NCI-H446 (cell line): ENCODE measurements around the gene MAMDC4.

Experiments
- DNase-seq, 2 experiments: peaks; one replicate each; lab custom pipeline; 2025; lab: John Stamatoyannopoulos, UW

MAMDC4 gene

DNA sequence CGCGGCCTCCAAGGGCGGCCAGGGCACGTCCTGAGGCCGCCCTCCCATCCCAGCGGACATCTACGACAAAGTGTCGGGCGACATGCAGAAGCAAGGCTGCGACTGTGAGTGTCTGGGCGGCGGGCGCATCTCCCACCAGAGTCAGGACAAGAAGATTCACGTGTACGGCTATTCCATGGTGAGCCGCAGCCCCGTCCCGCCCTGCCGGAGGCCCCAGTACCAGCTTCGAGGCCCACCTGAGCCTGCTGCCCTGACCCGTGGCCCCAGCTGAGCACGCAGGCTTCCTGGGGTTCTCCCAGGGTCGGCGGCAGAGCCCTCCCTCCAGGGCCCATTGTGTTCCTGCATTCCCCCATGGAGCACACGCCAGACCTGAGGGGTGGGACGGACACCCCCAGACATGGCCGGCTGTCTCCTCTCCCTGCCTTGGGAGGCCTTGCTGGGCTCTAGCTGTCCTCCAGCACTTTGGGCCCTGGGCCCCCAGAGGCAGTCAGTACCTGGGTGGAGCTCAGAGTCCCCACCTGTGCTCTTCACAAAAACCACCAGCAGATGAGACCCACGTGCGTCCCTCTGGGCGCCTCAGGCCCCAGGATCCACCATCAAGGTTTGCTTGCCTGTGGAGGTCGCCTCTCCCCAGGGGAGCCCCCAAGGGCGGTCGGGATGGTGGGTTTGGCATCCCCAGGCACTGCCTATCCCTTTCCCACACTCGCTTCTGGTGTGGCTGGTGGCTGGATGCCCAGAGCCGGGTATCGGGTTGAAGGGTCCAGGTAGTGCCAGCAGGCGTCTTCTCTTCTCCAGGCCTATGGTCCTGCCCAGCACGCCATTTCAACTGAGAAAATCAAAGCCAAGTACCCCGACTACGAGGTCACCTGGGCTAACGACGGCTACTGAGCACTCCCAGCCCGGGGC, 1.9 kb upstream of the MAMDC4 start:
- no peak for DNase-seq

DNA sequence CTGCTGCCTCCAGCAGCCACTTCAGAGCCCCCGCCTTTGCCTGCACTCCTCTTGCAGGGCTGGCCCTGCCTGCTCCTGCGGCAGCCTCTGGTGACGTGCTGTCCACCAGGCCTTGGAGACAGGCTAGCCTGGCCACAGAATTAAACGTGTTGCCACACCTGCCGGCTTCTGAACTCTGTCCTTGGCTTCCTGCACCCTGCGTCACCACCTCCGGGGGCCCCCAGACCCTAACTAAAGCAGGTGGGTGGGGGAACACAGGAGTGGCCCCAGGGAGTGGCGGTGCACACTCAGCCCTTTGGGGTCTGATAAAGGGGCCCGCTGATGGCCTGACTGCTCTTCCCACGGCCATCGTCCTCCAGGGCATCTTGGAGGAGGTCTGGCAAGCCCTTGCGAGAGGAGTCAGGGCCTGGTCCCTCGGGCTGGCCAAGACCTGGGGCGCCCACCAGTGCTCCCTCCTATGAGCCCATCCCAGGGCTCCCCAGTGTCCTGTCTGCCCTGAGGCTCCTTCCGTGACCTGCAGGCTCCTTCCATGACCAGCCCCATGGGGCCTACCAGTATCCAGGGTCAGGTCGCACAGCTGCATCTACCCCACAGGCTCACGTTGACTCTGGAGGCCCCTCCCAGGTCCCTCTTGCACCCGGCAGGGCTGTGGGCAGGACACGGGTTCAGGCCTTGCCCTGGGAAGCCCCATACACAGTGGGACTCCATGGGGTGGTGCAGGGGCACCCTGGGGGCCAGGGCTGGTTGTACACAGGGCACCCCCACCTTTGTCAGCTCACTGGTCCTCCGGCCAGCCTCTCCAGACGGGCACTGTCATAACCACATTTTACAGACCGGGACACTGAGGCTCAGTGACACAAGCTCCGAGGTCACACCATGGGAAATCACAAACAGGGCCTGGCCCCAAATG, 1.0 kb upstream of the MAMDC4 start:
- no peak for DNase-seq

DNA sequence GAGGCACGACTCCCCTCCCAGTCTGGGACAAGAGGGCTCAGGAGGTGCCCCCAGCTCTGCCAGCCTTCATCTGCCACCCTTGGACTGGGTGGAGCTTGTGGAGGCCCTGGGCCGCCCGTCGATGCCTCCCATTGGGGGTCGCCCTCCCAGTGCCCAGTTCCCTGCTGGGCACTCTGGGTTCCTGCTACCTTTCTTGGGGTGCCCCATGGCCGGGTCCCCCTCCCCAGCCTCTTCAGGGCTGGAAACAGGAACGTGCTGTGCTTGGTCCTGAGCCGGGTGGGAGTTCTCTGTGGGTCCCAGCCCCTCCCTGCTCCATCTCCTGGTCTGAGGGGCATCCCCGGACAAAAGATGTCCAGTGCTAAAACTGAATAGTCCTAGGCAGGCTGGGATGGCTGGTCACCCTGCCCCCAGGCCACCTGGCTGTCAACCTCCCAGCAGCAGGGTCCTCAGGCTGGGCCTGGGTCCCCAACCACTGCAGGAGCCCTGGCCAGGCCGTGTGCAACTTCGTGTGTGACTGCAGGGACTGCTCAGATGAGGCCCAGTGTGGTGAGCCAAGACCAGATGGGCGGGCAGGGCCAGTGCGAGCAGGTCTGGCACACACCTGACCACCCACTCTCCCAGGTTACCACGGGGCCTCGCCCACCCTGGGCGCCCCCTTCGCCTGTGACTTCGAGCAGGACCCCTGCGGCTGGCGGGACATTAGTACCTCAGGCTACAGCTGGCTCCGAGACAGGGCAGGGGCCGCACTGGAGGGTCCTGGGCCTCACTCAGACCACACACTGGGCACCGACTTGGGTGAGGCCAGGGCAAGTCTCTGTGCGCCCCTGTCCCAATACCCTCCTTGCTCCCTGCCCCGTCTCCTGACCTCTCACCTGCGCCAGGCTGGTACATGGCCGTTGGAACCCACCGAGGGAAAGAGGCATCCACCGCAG, 784 bp downstream of the MAMDC4 start:
- DNase-seq = no peak

DNA sequence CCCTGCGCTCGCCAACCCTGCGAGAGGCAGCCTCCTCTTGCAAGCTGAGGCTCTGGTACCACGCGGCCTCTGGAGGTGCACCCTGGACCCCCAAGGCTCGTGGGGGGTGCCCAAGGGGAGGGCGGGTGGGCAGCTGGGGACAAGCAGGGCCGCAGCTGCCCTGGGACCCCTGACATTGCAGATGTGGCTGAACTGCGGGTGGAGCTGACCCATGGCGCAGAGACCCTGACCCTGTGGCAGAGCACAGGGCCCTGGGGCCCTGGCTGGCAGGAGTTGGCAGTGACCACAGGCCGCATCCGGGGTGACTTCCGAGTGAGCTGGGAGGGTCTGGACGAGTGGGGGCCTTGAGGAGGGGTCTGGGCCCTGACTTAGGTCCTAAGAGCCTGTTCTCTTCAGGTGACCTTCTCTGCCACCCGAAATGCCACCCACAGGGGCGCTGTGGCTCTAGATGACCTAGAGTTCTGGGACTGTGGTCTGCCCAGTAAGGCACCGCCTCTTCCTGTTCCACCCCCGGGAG, 1.5 kb downstream of the MAMDC4 start:
- DNase-seq = no peak

DNA sequence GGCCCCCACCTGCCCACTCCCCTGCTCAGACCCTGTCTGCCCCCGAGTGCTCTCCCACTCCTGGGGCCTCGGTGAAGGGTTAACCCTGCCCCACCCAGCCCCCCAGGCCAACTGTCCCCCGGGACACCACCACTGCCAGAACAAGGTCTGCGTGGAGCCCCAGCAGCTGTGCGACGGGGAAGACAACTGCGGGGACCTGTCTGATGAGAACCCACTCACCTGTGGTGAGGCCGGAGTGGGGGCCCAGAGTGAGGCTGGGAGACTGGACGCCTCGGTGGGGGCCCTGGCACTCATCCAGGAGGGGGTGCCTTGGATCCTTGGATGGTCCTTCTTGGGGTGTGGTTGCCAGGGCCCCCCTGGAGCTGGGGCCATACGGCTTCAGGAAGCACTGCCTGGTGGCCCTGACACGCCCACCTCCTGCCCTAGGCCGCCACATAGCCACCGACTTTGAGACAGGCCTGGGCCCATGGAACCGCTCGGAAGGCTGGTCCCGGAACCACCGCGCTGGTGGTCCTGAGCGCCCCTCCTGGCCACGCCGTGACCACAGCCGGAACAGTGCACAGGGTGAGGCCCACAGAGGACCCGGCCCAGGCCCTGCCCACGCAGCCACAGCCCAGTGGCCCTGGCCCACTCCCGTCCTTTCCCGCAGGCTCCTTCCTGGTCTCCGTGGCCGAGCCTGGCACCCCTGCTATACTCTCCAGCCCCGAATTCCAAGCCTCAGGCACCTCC, 2.1 kb downstream of the MAMDC4 start:
- DNase-seq = no peak

DNA sequence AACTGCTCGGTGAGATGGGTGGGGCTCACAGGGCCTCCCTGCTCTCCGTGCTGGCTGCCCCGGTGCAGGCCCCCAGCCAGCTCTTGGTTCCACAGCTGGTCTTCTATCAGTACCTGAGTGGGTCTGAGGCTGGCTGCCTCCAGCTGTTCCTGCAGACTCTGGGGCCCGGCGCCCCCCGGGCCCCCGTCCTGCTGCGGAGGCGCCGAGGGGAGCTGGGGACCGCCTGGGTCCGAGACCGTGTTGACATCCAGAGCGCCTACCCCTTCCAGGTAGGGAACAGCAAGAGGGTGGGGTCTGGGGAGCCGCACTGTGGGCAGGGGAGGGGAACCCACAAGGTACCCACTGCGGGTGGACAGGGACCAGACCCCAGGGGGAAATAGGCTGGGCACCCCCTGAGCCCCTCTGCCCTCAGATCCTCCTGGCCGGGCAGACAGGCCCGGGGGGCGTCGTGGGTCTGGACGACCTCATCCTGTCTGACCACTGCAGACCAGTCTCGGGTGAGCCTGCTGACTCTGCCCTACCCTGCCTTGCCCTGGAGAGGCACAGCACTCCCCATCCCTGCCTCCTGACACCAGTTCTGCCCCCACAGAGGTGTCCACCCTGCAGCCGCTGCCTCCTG, 2.8 kb downstream of the MAMDC4 start:
- DNase-seq = no peak

DNA sequence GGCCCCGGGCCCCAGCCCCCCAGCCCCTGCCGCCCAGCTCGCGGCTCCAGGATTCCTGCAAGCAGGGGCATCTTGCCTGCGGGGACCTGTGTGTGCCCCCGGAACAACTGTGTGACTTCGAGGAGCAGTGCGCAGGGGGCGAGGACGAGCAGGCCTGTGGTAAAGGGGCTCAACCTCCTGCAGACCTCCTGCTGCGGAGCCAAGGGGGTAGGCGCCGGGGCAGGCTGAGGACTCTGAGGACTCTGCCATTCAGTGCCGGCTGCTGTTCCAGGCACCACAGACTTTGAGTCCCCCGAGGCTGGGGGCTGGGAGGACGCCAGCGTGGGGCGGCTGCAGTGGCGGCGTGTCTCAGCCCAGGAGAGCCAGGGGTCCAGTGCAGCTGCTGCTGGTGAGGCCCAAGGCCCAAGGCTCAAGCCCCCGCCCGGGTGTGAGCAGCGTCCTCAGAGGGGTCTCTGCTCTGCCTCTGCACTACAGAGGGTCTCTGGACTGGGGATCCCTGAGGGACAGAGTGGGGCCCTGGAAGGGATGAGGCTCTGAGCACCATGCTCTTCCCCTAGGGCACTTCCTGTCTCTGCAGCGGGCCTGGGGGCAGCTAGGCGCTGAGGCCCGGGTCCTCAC, 3.4 kb downstream of the MAMDC4 start:
- no peak for DNase-seq

DNA sequence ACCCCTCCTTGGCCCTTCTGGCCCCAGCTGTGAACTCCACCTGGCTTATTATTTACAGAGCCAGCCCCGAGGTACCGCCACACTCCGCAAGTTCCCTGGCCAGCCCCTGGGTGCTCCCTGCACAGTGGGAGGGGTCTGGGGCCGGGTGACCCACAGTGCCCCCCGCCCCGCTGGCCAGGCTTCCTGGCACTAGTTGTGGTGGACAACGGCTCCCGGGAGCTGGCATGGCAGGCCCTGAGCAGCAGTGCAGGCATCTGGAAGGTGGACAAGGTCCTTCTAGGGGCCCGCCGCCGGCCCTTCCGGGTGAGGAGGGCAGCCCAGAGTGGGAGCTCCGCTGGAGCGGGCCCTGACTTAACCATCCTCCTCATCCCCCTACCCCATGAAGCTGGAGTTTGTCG, 3.9 kb downstream of the MAMDC4 start:
- DNase-seq = no peak

DNA sequence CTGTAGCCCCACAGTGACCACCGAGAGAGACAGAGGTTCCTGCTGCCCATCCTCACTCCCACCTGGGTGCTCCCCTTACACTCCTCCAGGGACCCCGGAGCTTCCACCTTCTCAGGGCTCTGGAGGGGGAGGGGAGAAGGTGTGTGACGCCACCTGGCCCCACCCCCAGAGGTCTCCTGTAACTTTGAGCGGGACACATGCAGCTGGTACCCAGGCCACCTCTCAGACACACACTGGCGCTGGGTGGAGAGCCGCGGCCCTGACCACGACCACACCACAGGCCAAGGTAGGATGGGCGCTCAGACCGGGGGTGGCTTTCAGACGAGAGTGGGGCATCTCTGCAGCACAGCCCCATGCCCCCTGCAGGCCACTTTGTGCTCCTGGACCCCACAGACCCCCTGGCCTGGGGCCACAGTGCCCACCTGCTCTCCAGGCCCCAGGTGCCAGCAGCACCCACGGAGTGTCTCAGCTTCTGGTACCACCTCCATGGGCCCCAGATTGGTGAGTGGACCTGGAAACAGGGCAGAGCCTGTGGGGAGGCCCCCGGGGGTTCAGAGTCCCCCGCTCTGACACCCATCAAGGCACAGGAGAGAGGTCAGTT, 4.5 kb downstream of the MAMDC4 start:
- no peak for DNase-seq

DNA sequence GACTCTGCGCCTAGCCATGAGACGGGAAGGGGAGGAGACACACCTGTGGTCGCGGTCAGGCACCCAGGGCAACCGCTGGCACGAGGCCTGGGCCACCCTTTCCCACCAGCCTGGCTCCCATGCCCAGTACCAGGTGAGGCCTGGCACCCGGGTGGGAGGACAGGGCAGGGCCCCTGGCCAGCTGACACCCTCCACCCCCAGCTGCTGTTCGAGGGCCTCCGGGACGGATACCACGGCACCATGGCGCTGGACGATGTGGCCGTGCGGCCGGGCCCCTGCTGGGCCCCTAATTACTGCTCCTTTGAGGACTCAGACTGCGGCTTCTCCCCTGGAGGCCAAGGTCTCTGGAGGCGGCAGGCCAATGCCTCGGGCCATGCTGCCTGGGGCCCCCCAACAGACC, 5.0 kb downstream of the MAMDC4 start:
- DNase-seq = no peak

DNA sequence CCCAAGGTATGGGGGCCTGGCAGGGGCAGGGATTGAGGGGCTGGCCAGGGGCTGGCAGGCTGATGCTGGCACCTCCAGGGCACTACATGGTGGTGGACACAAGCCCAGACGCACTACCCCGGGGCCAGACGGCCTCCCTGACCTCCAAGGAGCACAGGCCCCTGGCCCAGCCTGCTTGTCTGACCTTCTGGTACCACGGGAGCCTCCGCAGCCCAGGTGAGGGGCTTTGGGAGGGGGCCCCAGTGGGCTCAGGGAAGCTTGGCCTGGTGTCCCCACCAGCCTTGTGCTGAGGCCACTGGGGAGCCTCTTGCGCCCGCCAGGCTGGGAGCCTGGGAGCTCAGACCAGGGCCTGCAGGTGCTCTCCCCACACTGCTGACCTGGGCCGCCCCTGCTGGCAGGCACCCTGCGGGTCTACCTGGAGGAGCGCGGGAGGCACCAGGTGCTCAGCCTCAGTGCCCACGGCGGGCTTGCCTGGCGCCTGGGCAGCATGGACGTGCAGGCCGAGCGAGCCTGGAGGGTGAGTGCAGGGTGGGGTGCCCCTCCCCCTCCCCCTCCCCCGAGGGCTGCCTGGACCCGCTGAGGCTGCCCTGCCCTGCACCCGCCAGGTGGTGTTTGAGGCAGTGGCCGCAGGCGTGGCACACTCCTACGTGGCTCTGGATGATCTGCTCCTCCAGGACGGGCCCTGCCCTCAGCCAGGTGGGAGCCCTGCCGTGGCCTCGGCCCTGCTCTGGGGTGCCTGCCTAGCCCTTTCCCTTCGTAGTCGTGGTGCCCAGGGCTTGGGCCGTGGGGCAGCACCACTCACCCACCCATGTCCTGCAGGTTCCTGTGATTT, 5.7 kb downstream of the MAMDC4 start:
- no peak for DNase-seq

DNA sequence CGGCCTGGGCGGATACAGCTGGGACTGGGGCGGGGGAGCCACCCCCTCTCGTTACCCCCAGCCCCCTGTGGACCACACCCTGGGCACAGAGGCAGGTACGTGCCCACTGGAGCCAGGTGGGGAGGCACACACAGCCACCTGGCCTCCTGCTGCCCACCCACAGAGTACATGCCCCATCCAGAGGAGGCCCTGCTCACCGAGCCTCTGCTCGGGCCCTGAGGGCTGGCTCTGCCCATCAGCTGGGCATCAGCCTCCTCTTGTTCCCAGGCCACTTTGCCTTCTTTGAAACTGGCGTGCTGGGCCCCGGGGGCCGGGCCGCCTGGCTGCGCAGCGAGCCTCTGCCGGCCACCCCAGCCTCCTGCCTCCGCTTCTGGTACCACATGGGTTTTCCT, 6.3 kb downstream of the MAMDC4 start:
- DNase-seq = no peak

DNA sequence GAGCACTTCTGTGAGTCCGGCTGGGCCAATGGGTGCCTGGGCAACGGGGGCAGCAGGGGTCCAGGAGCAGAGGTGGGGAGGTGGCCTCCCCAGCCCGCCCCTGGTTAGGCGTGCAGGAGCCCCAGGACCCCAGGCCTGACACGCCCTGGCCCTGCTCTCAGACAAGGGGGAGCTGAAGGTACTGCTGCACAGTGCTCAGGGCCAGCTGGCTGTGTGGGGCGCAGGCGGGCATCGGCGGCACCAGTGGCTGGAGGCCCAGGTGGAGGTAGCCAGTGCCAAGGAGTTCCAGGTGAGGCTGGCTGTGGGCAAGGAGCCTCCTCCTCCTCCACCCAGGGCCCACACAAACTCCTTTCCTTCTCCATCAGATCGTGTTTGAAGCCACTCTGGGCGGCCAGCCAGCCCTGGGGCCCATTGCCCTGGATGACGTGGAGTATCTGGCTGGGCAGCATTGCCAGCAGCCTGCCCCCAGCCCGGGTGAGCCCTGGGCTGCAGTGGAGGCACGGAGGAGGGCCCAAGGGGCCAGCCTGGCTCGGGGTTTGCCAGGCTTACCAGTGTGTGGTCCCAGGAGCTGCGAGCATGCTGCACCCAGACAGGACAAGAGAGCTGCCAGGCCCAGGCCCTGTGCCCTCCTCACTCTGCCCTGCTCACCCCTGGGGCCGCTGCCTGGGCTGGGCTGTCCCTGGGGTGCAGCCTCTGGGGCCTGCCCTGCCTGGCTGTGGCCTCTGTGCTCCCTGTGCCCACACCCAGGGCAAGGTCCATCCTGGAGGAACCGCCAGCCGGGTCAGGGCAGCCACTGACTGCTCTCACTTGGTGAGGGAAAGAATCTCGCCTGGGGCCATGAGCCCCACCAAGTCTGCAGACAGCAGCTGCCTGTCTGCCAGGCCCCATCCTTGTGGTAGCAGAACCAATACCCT, 7.0 kb downstream of the MAMDC4 start:
- peak; percentile 38 to 68 for DNase-seq

DNA sequence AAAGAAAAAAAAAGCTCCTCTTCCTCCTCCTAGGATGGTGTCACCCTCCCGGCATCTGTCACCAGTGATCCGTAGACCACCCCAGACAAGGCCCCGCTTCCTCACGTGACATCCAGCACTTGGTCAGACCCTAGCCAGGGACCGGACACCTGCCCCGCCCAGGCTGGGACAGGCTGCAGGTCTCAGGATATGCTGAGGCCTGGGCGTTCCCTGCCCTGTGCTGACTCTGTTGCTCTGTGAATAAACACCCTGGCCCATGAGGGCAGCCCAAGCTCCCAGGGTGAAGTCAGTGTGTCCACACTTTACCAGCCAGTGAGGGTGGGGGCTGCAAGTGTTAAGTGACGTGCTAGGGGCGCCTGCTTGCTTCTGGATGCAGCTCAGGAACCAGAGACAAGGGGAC, 8.4 kb downstream of the MAMDC4 start:
- DNase-seq = no peak

DNA sequence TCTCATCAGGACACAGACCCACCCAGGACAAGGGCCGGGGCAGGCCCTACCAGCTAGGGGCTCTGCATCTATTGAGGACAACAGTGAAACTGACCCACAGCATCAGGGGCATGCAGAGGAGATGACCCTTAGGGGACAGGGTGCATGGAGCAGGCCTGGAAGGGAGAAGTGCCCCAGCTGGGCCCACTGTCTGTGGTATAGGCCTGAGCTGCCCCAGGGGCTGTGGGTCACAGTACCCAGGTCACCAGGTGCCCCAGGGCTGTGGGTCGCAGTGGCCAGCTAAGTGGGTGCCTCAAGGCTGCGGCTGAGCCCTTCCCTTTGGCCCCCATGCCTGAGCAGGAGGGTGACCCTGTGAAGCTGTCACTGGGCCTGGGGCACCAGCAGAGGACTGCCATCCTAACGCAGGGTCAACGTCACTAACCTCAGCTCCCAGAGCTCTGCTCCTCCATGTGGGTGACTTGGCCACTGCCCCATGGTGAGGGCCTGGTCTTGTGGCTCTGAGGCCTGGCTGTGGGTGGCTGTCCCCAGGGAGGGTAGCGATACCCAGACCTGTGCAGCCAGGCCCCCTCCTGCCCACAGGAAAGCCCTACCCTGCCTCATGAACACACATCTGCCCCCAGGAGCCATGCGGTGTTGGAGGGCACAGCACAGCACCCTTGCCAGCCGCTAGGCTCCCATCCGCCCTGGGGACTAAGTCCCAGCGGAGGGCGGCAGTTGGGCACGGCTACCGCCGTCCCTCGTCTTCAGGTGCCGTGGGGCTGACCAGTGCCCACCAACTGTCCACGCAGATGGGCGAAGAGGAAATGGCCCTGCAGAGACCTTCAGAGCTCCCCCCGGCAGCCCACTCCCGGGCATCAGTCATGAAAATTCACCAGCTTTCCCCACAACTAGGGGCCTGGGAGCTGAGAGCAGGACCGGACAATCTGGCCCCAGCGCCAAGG, 9.1 kb downstream of the MAMDC4 start:
- DNase-seq = no peak

DNA sequence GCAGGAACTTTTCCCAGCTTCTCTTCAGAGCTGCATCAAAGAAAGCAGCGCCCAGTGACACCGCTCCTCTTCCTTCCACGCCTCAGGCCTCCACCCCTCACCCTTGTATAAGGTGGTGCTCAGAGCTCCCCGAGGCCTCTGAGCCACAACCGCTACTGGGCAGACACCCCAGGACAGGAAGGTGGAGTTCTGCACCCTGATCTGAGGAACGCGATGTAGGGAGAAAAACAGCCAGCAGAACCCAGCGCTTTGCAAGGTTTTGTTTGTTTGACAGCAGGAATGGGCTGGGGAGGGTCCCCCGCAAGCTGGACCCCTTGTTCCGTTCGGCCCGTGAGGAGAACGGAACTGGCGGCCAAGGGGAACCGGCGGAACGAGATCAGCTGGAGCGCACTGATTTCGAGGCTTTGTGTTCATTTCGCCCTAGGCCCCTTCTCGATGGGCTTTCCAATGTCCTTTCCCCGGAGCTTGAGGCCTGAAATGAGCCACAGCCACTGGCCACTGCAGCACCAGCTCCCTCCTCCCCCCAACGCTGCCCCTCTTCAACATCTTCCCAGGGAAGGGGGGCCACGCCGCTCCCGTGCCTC, 9.8 kb downstream of the MAMDC4 start:
- DNase-seq = no peak
